Activated CD4-positive, alpha-beta memory T cell treated with anti-CD3 and anti-CD28 coated beads, Interleukin-2, amount 10 ng/mL, durations not matched to agents 7 days and 5 days (primary cell): Measurements from ENCODE around the gene CNTNAP2. TPM values are rescaled to one million over a fixed set of nuclear protein-coding genes. Genes with fewer than 3 reads are reported as not detected.

Experiments used
- CTCF ChIA-PET: fragments of 350-600 bp; sonication (Branson Sonifier 250); formaldehyde crosslinking; loops from one replicate; lab custom pipeline; 2021; ENCODE audit warnings: antibody characterized with exemption, inconsistent platforms; lab: Charles Lee
- POLR2A ChIA-PET: fragments of 350-600 bp; sonication (Branson Sonifier 250); formaldehyde crosslinking; loops from one replicate; lab custom pipeline; 2021; ENCODE audit warnings: antibody characterized with exemption; lab: Charles Lee
- DNase-seq: peaks from one replicate; pipeline ENCODE4 v3.0.0-alpha.2; 2020
- H3K27ac Mint-ChIP-seq: one replicate; pipeline ENCODE4 v1.8.0; 2021; ENCODE audit warnings: mild to moderate bottlenecking, mixed read lengths
- H3K27me3 Mint-ChIP-seq: one replicate; pipeline ENCODE4 v1.8.0; 2021; ENCODE audit warnings: mixed read lengths
- H3K36me3 Mint-ChIP-seq: one replicate; pipeline ENCODE4 v1.8.0; 2021; ENCODE audit warnings: low read depth, mixed read lengths
- H3K4me1 Mint-ChIP-seq: one replicate; pipeline ENCODE4 v1.8.0; 2021; ENCODE audit warnings: mixed read lengths
- H3K4me3 Mint-ChIP-seq: one replicate; pipeline ENCODE4 v1.8.0; 2021; ENCODE audit warnings: mild to moderate bottlenecking, mixed read lengths
- H3K9me3 Mint-ChIP-seq: one replicate; pipeline ENCODE4 v1.8.0; 2021; ENCODE audit warnings: mixed read lengths
- total RNA-seq, 2 experiments: library from RNA; stranded (reverse); gene quantifications; one replicate each; pipeline ENCODE4 v1.2.3, GENCODE V29; 2021

Gene CNTNAP2
- total RNA-seq, 2 experiments from 2014 or later: not detected

GRCh38 chr7:146119002-146119401 lies 2.4 kb downstream of the CNTNAP2 start:
- peaks cover 2% of the 10 kb centered on the region for H3K4me1 Mint-ChIP-seq
- ChIA-PET CTCF (no interaction called here), POLR2A (no interaction called here)
- DNase-seq: no peak
- H3K36me3 Mint-ChIP-seq: no peaks in the 10 kb centered on the region
- H3K27me3 Mint-ChIP-seq: peaks cover 24% of the 10 kb centered on the region
- H3K4me3 Mint-ChIP-seq: no peak overlapping the region
- no peaks in the 10 kb centered on the region for H3K9me3 Mint-ChIP-seq
- no peak overlapping the region for H3K27ac Mint-ChIP-seq

GRCh38 chr7:146123715-146124114 lies 7.1 kb downstream of the CNTNAP2 start:
- H3K27ac Mint-ChIP-seq: no peak overlapping the region
- no peaks in the 10 kb centered on the region for H3K36me3 Mint-ChIP-seq
- H3K4me3 Mint-ChIP-seq: no peak overlapping the region
- no peaks in the 10 kb centered on the region for H3K4me1 Mint-ChIP-seq
- ChIA-PET POLR2A (no interaction called here), CTCF (no interaction called here)
- no peaks in the 10 kb centered on the region for H3K27me3 Mint-ChIP-seq
- H3K9me3 Mint-ChIP-seq: no peaks in the 10 kb centered on the region
- no peak for DNase-seq

- Mint-ChIP-seq H3K27me3 (no peaks in the 10 kb centered on the region), H3K36me3 (no peaks in the 10 kb centered on the region), H3K9me3 (peaks cover under 1% of the 10 kb centered on the region), H3K4me3 (no peak overlapping the region), H3K27ac (no peak overlapping the region), H3K4me1 (no peaks in the 10 kb centered on the region)
- no peak for DNase-seq
- ChIA-PET CTCF (no interaction called here), POLR2A (no interaction called here)
Observed at GRCh38 chr7:146126767-146127509, 10.3 kb downstream of the CNTNAP2 start.

GRCh38 chr7:146129296-146129695 lies 12.7 kb downstream of the CNTNAP2 start:
- Mint-ChIP-seq H3K9me3 (peaks cover 2% of the 10 kb centered on the region), H3K36me3 (no peaks in the 10 kb centered on the region), H3K4me1 (no peaks in the 10 kb centered on the region), H3K4me3 (no peak overlapping the region), H3K27me3 (no peaks in the 10 kb centered on the region), H3K27ac (no peak overlapping the region)
- CTCF ChIA-PET: no interaction called here
- POLR2A ChIA-PET: no interaction called here
- DNase-seq: no peak

GRCh38 chr7:146129997-146130396 lies 13.4 kb downstream of the CNTNAP2 start:
- DNase-seq: no peak
- H3K36me3 Mint-ChIP-seq: no peaks in the 10 kb centered on the region
- H3K4me3 Mint-ChIP-seq: no peak overlapping the region
- H3K27me3 Mint-ChIP-seq: no peaks in the 10 kb centered on the region
- ChIA-PET POLR2A (no interaction called here), CTCF (no interaction called here)
- no peaks in the 10 kb centered on the region for H3K4me1 Mint-ChIP-seq
- H3K27ac Mint-ChIP-seq: no peak overlapping the region
- H3K9me3 Mint-ChIP-seq: peaks cover 2% of the 10 kb centered on the region

- H3K4me3 Mint-ChIP-seq: no peak overlapping the region
- DNase-seq: no peak
- H3K27ac Mint-ChIP-seq: no peak overlapping the region
- POLR2A ChIA-PET: no interaction called here
- no peaks in the 10 kb centered on the region for H3K36me3 Mint-ChIP-seq
- H3K27me3 Mint-ChIP-seq: no peaks in the 10 kb centered on the region
- peaks cover 2% of the 10 kb centered on the region for H3K9me3 Mint-ChIP-seq
- H3K4me1 Mint-ChIP-seq: no peaks in the 10 kb centered on the region
- CTCF ChIA-PET: no interaction called here
Observed at GRCh38 chr7:146131701-146132100, 15.1 kb downstream of the CNTNAP2 start.

GRCh38 chr7:146136357-146136875 lies 19.8 kb downstream of the CNTNAP2 start:
- POLR2A ChIA-PET: no interaction called here
- DNase-seq: no peak
- CTCF ChIA-PET: no interaction called here
- H3K4me1 Mint-ChIP-seq: no peaks in the 10 kb centered on the region
- H3K36me3 Mint-ChIP-seq: no peaks in the 10 kb centered on the region
- no peak overlapping the region for H3K27ac Mint-ChIP-seq
- no peak overlapping the region for H3K4me3 Mint-ChIP-seq
- H3K9me3 Mint-ChIP-seq: peaks cover 4% of the 10 kb centered on the region
- no peaks in the 10 kb centered on the region for H3K27me3 Mint-ChIP-seq

GRCh38 chr7:146138926-146139325 lies 22.3 kb downstream of the CNTNAP2 start:
- no peak for DNase-seq
- CTCF ChIA-PET: no interaction called here
- Mint-ChIP-seq H3K27ac (no peak overlapping the region), H3K36me3 (no peaks in the 10 kb centered on the region), H3K27me3 (no peaks in the 10 kb centered on the region), H3K9me3 (peaks cover 2% of the 10 kb centered on the region), H3K4me1 (no peaks in the 10 kb centered on the region), H3K4me3 (no peak overlapping the region)
- POLR2A ChIA-PET: no interaction called here

- no peak for DNase-seq
- H3K36me3 Mint-ChIP-seq: no peaks in the 10 kb centered on the region
- ChIA-PET CTCF (no interaction called here), POLR2A (no interaction called here)
- H3K27ac Mint-ChIP-seq: no peak overlapping the region
- no peaks in the 10 kb centered on the region for H3K27me3 Mint-ChIP-seq
- no peaks in the 10 kb centered on the region for H3K4me1 Mint-ChIP-seq
- peaks cover 5% of the 10 kb centered on the region for H3K9me3 Mint-ChIP-seq
- no peak overlapping the region for H3K4me3 Mint-ChIP-seq
Observed at GRCh38 chr7:146146831-146147486, 30.4 kb downstream of the CNTNAP2 start.

GRCh38 chr7:146150153-146150552 lies 33.6 kb downstream of the CNTNAP2 start:
- H3K27me3 Mint-ChIP-seq: no peaks in the 10 kb centered on the region
- no peak for DNase-seq
- H3K4me3 Mint-ChIP-seq: no peak overlapping the region
- H3K36me3 Mint-ChIP-seq: no peaks in the 10 kb centered on the region
- CTCF ChIA-PET: no interaction called here
- peaks cover 3% of the 10 kb centered on the region for H3K9me3 Mint-ChIP-seq
- POLR2A ChIA-PET: no interaction called here
- H3K27ac Mint-ChIP-seq: no peak overlapping the region
- H3K4me1 Mint-ChIP-seq: no peaks in the 10 kb centered on the region

GRCh38 chr7:146172112-146172511 lies 55.5 kb downstream of the CNTNAP2 start:
- CTCF ChIA-PET: no interaction called here
- no peak for DNase-seq
- Mint-ChIP-seq H3K36me3 (no peaks in the 10 kb centered on the region), H3K27me3 (no peaks in the 10 kb centered on the region), H3K4me3 (no peak overlapping the region), H3K9me3 (peaks cover 3% of the 10 kb centered on the region), H3K4me1 (no peaks in the 10 kb centered on the region), H3K27ac (no peak overlapping the region)
- POLR2A ChIA-PET: no interaction called here

- no peaks in the 10 kb centered on the region for H3K36me3 Mint-ChIP-seq
- no peaks in the 10 kb centered on the region for H3K4me1 Mint-ChIP-seq
- no peak overlapping the region for H3K27ac Mint-ChIP-seq
- no peaks in the 10 kb centered on the region for H3K9me3 Mint-ChIP-seq
- no peak for DNase-seq
- ChIA-PET POLR2A (no interaction called here), CTCF (no interaction called here)
- H3K27me3 Mint-ChIP-seq: no peaks in the 10 kb centered on the region
- no peak overlapping the region for H3K4me3 Mint-ChIP-seq
Observed at GRCh38 chr7:146175716-146176115, 59.1 kb downstream of the CNTNAP2 start.

- no peak overlapping the region for H3K27ac Mint-ChIP-seq
- no peaks in the 10 kb centered on the region for H3K4me1 Mint-ChIP-seq
- CTCF ChIA-PET: no interaction called here
- H3K4me3 Mint-ChIP-seq: no peak overlapping the region
- H3K9me3 Mint-ChIP-seq: no peaks in the 10 kb centered on the region
- H3K36me3 Mint-ChIP-seq: no peaks in the 10 kb centered on the region
- H3K27me3 Mint-ChIP-seq: no peaks in the 10 kb centered on the region
- POLR2A ChIA-PET: no interaction called here
- no peak for DNase-seq
Observed at GRCh38 chr7:146176860-146177259, 60.3 kb downstream of the CNTNAP2 start.

- H3K4me3 Mint-ChIP-seq: no peak overlapping the region
- CTCF ChIA-PET: no interaction called here
- H3K27ac Mint-ChIP-seq: no peak overlapping the region
- H3K4me1 Mint-ChIP-seq: no peaks in the 10 kb centered on the region
- DNase-seq: no peak
- POLR2A ChIA-PET: no interaction called here
- H3K9me3 Mint-ChIP-seq: no peaks in the 10 kb centered on the region
- no peaks in the 10 kb centered on the region for H3K36me3 Mint-ChIP-seq
- H3K27me3 Mint-ChIP-seq: no peaks in the 10 kb centered on the region
Observed at GRCh38 chr7:146177301-146177700, 60.7 kb downstream of the CNTNAP2 start.
